GM19043 (cell line): Measurements from ENCODE around the gene PPP1R13L.
A peak's percentile ranks its signal among the peaks of the same experiment; 100 is the strongest.
"Not testable (repeated sequence)": the region's sequence is repeated elsewhere in the genome, so short reads cannot be mapped to it uniquely, and the experiment has no call there.

Experiments
- ATAC-seq: cut with Tn5 transposase; IDR thresholded peaks from one replicate; pipeline ENCODE4 v1.9.1; 2021; ENCODE audit warnings: low read depth; ENCODE audit not compliant: unreplicated experiment

PPP1R13L gene

GRCh38 chr19:45432543-45432942, 27.7 kb upstream of the PPP1R13L start:
- not testable (repeated sequence) for ATAC-seq

- not testable (repeated sequence) for ATAC-seq
Measured at GRCh38 chr19:45431008-45431407, 26.1 kb upstream of the PPP1R13L start.

DNA sequence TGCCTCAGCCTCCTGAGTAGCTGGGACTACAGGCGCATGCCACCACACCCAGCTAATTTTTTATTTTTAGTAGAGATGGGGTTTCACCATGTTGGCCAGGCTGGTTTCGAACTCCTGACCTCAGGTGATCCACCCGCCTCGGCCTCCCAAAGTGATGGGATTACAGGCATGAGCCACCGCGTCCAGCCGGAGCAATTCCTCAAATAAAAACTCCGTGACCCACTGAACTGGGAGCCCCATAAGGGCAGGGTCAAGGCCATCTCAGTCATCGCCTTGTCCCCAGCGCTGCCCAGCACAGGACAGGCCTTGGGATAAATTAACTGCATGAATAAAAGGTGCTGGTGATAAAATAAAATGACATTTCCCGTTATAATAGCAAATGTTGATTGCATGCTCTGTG, 25.0 kb upstream of the PPP1R13L start:
- ATAC-seq, result not testable (repeated sequence)

DNA sequence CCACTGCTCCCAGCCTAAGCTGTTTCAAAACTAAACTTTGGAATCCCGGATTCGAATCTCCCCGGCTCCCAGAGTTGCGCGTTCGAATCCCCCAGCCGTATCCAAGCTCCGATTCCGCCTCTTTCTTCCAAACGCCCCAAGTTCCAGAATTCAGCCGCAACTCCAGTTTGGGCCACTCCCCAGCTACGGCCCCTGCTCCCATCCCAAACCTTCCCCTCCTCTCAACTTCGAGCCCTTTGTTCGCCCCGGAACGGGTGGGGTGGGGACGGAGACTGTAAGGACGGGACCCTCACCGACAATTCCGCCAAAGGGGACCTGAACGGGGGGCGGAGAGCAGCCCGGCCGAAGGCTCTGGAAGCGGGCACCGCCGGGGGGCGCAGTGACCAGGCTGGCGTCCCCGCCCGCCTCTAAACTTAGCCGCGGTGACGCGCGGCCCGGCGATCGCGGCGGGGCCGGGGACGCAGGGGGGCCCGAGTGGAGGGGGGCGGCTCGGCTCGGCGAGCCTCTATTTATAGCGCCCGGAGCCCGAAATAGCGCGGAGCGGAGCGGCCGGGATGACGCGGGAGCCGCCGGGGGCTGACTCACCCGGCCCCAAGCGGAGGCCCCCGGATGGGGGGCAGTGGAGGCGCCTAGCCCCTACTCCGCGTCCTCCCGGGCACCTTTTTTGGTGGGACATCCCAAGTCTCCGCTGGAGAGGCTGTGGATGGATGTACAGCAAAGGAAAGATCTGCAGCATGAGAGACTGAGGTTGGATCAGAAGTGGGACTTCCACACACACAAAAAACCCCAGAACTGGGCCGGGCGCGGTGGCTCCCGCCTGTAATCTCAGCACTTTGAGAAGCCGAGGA, 23.7 kb upstream of the PPP1R13L start:
- no peak for ATAC-seq

- ATAC-seq, result no peak
Measured at GRCh38 chr19:45424191-45425058, 19.6 kb upstream of the PPP1R13L start.

GRCh38 chr19:45423589-45424190, 18.8 kb upstream of the PPP1R13L start, which contains the start of gene ERCC1:
Gene ERCC1, minus strand, starts transcription at chr19:45423917. Its CDS starts 543 bp downstream, at chr19:45423374.
- peak; percentile 48 for ATAC-seq

DNA sequence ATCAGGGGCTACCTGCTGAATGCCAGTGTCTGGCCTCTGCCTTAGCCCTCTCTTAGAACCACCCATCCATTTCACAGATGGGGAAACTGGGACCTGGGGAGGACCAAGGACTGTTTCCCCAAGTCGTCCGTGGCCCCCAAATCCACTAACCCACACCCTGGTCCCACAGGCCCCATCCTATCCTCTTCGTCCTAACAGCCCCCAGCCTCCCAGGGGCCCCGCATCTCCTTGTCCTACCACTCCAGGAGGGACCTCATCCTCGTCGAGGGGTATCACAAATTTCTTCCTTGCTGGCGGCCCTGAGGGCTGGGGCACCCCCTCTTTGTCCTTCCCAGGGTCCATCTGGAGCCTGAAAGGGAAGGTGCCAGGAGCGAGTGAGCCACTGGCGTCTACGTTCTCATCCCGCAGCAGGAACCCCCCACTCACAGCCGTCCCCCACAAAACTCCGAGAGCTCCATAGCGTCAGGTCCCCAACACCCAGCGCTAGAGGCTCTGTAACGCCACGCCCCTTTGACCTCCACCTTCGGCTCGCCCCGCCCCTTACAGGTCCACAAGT, 18.2 kb upstream of the PPP1R13L start:
- no peak for ATAC-seq

- no peak for ATAC-seq
Measured at GRCh38 chr19:45421947-45422498, 17.2 kb upstream of the PPP1R13L start.

DNA sequence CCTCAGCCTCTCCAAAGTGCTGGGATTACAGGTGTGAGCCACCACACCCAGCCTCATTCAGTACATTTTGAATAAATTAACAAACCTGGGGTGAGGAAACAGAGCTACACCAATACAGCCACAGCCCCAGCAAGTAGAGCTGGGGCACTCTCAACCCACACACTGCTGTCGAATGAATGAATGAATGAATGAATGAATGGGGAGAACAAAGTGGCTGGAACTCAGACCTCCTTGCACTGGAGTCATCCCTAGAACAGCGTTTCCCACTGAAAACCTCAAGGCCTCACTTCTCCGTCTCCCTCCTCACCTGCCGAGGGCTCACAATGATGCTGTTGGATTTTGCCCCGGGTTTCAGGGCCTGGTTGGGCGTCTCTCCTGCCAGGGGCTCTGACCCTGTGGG, 16.0 kb upstream of the PPP1R13L start:
- ATAC-seq, result no peak

DNA sequence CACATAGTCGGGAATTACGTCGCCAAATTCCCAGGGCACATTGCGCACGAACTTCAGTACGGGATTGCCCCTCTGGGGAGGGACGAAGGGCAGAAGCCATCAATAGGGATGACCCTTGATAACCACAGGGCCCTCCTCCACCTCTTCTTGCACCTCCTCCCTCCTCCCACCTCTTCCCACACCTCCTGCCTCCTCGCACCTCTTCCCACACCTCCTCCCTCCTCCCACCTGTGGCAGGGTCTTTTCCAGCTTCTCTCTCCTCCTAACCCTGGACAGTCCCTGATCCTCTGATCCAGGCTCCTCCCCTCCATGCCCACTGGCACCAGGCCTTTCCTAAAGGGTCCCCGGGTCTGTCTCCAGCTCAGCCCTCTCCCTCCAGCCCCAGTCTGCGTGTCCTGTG, 15.5 kb upstream of the PPP1R13L start:
- no peak for ATAC-seq

- ATAC-seq, result no peak
Measured at GRCh38 chr19:45419895-45420294, 15.0 kb upstream of the PPP1R13L start.

DNA sequence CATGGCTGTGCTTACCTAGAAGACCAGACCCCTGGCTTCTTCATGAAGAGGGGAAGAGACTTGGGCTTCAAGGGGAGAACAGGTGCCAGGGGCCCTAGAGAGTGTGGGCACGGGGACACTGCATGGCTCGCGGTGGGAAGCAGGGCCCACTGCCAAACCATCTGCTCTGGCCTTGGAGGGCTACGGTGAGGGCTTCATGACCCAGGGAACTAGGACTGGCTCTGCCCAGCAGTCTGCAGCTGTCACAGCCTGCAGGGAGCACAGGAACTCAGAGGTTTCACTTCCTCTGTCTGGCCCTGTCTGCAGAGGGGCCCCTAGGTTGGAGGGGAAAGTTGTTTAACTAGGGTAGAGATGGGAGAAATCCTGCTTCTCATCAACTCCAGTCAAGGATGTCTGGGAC, 14.5 kb upstream of the PPP1R13L start:
- ATAC-seq, result peak; percentile 76

DNA sequence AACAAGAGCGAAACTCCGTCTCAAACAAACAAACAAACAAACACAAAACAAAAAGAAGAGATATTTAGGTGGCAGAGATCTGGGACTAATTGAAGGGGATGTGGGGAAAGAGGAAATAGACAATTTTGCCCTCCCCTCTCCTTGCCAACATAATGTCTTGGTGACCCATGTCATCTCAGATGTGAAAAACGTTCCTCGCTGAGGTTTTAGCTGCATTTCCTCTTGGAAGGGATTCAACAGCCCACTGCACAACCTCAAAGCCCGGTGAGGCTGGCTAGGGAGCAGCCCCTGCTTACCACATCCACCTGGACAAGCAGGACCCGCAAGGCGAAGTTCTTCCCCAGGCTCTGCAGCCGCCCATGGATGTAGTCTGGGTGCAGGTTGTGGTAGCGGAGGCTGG, 13.9 kb upstream of the PPP1R13L start:
- no peak for ATAC-seq

DNA sequence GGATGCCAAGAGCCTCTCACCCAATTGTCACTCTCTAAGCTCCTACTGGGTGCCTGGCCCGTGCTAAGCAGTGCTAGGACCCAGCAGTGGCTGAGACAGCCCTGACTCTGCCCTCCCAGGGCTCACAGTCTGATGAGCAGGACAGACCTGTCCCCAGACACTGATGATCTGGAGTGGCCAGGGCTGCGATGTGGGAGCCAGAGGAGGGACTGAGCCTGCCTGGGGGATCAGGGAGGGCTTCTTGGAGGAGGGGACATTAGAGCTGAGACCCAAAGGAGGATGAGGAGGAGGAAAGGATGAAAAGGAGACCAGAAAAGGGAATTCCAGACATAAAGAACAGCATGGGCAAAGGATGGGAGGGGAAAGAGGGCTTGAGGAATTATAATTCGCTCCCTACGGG, 12.3 kb upstream of the PPP1R13L start:
- no peak for ATAC-seq

GRCh38 chr19:45414468-45414867, 9.6 kb upstream of the PPP1R13L start:
- ATAC-seq, result no peak

DNA sequence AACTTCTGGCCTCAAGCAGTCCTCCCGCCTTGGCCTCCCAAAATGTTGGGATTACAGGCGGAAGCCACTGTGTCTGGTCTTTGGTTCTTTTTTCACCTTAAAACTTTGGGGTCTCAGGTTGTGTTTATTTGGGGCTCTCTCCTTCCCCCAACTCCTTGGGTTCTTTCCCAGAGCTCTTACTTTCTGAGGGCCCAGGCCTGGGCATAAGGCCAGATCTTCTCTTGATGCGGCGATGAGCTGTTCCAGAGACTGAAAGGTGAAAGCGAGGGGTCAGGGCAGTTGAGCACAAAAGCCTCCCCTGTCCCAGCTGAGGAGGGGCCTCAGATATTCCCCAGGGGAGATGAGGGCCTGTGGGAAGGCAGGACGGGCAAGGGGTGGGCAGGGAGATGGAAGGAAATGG, 8.6 kb upstream of the PPP1R13L start:
- ATAC-seq, result no peak

GRCh38 chr19:45410330-45410729, 5.5 kb upstream of the PPP1R13L start:
- ATAC-seq, result not testable (repeated sequence)

GRCh38 chr19:45409557-45409920, 4.7 kb upstream of the PPP1R13L start:
- ATAC-seq, result no peak

GRCh38 chr19:45408830-45409556, 4.1 kb upstream of the PPP1R13L start:
- no peak for ATAC-seq

GRCh38 chr19:45408121-45408520, 3.3 kb upstream of the PPP1R13L start:
- no peak for ATAC-seq
